Thyroid gland (tissue), 4 donors: ENCODE measurements around the gene MYO1D.

ENCODE experiments used
- CTCF ChIP-seq, 6 experiments: fragments of 200-600 bp in 3 of 6; fragments of 450-650 bp in 3 of 6; sonication (generic) in 3 of 6; IDR thresholded peaks; one replicate each; pipeline ENCODE4 v1.5.1; 2016 to 2019; ENCODE audit warnings: antibody characterized with exemption in 6 of 6, mild to moderate bottlenecking in 2 of 6, inconsistent platforms in 1 of 6, moderate library complexity in 1 of 6
- POLR2A ChIP-seq, 2 donors: fragments of 450-650 bp; IDR thresholded peaks; one replicate each; pipeline ENCODE4 v1.6.1; 2017; ENCODE audit warnings: antibody characterized with exemption in 2 of 2, mild to moderate bottlenecking in 2 of 2, moderate library complexity in 1 of 2

- no peak for TF ChIP-seq CTCF (IDR thresholded peaks at IDR 0.05)
- TF ChIP-seq POLR2A (IDR thresholded peaks at IDR 0.05), result no peak
Observed at GRCh38 chr17:32626379-32626791, 250.5 kb downstream of the MYO1D start.
